ENCODE data around the gene HAUS6.

DNA sequence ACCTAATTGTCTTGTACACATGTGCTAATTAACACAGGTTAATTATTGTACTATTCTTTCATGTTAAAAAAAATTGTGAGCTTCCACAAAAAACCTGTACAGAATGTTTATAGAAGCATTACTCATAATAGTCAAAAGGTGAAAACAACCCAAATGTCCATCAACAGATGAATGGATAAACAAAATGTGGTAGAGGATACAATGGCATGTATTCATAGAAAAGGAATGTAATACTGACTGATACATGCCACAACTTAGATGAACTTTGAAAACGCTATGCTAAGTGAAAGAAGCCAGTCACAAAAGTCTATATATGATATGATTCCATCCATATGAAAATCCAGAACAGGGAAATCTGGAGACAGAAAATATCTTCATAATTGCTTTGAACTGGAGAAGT lies 27.9 kb downstream of the HAUS6 start:
- TF ChIP-seq, protein P1, sequence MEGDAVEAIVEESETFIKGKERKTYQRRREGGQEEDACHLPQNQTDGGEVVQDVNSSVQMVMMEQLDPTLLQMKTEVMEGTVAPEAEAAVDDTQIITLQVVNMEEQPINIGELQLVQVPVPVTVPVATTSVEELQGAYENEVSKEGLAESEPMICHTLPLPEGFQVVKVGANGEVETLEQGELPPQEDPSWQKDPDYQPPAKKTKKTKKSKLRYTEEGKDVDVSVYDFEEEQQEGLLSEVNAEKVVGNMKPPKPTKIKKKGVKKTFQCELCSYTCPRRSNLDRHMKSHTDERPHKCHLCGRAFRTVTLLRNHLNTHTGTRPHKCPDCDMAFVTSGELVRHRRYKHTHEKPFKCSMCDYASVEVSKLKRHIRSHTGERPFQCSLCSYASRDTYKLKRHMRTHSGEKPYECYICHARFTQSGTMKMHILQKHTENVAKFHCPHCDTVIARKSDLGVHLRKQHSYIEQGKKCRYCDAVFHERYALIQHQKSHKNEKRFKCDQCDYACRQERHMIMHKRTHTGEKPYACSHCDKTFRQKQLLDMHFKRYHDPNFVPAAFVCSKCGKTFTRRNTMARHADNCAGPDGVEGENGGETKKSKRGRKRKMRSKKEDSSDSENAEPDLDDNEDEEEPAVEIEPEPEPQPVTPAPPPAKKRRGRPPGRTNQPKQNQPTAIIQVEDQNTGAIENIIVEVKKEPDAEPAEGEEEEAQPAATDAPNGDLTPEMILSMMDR (conservative IDR thresholded peaks at IDR 0.05; ENCODE audit: low read depth, low read length) = no peak
- no peak for TF ChIP-seq CEBPB (IDR thresholded peaks at IDR 0.05; ENCODE audit: low read depth, low read length)
- TF ChIP-seq MAZ (IDR thresholded peaks at IDR 0.05; ENCODE audit: borderline replicate concordance, low read depth, low read length) = no peak
- TF ChIP-seq, protein P2, sequence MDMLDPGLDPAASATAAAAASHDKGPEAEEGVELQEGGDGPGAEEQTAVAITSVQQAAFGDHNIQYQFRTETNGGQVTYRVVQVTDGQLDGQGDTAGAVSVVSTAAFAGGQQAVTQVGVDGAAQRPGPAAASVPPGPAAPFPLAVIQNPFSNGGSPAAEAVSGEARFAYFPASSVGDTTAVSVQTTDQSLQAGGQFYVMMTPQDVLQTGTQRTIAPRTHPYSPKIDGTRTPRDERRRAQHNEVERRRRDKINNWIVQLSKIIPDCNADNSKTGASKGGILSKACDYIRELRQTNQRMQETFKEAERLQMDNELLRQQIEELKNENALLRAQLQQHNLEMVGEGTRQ (IDR thresholded peaks at IDR 0.05; ENCODE audit: low read depth, low read length) = no peak
- no peak for TF ChIP-seq POLR2A (IDR thresholded peaks at IDR 0.05; ENCODE audit: low read depth, low read length)
- no peak for TF ChIP-seq FOS (IDR thresholded peaks at IDR 0.05; ENCODE audit: low read depth, low read length)
- TF ChIP-seq RFX5 (IDR thresholded peaks at IDR 0.05; ENCODE audit: low read depth, low read length) = no peak
- TF ChIP-seq BHLHE40 (IDR thresholded peaks at IDR 0.05; ENCODE audit: low read depth, low read length) = no peak

Measured in IMR-90 (cell line).